Osteoblast (primary cell): ENCODE results near the gene DTNB. TPM values are rescaled to one million over a fixed set of nuclear protein-coding genes. Genes with fewer than 3 reads are reported as not detected.

Experiments used
- DNase-seq: peaks from one replicate; pipeline ENCODE4 v3.0.0; 2011; ENCODE audit warnings: low spot score, mixed read lengths; ENCODE audit not compliant: insufficient read length; ENCODE audit errors: missing footprints
- H2AFZ ChIP-seq: 2 replicates; pipeline ENCODE4 v1.6.0; 2011; ENCODE audit warnings: mild to moderate bottlenecking, low read length
- H3K27ac ChIP-seq: 2 replicates; pipeline ENCODE4 v1.5.1; 2011; ENCODE audit warnings: mild to moderate bottlenecking, low read depth, low read length, moderate library complexity
- H3K27me3 ChIP-seq: 2 replicates; pipeline ENCODE4 v1.6.0; 2012; ENCODE audit warnings: mild to moderate bottlenecking, control low read depth, inconsistent platforms, low read length, moderate library complexity; ENCODE audit not compliant: insufficient read depth
- H3K36me3 ChIP-seq: 2 replicates; pipeline ENCODE4 v1.5.1; 2011; ENCODE audit warnings: mild to moderate bottlenecking, low read length, control low read depth, moderate library complexity; ENCODE audit not compliant: insufficient read depth
- H3K4me1 ChIP-seq: 2 replicates; pipeline ENCODE4 v1.5.1; 2011; ENCODE audit warnings: mild to moderate bottlenecking, low read length, control low read depth, moderate library complexity; ENCODE audit not compliant: insufficient read depth
- H3K4me2 ChIP-seq: 2 replicates; pipeline ENCODE4 v1.6.0; 2011; ENCODE audit warnings: mild to moderate bottlenecking, low read length; ENCODE audit not compliant: insufficient read depth
- H3K4me3 ChIP-seq: fragments of 200-600 bp; sonication (generic); 3 replicates; pipeline ENCODE4 v1.5.1; 2012; ENCODE audit warnings: mild to moderate bottlenecking, low read length, inconsistent platforms; ENCODE audit not compliant: insufficient read depth
- H3K79me2 ChIP-seq: 2 replicates; pipeline ENCODE4 v1.6.0; 2012; ENCODE audit warnings: mild to moderate bottlenecking, low read length, control low read depth, inconsistent platforms; ENCODE audit not compliant: insufficient read depth
- H3K9me3 ChIP-seq: 2 replicates; pipeline ENCODE4 v1.5.1; 2011; ENCODE audit warnings: low read depth, low read length, control low read depth
- H4K20me1 ChIP-seq: 2 replicates; pipeline ENCODE4 v1.6.0; 2012; ENCODE audit warnings: mild to moderate bottlenecking, low read length, control low read depth; ENCODE audit not compliant: insufficient read depth
- total RNA-seq: library from RNA; depleted of rRNA; stranded (reverse); fragments of >200 nt; gene quantifications from 2 replicates; pipeline ENCODE4 v1.2.3, GENCODE V29; 2012
- TF ChIP-seq, protein P1 (sequence below): IDR thresholded peaks from 2 replicates; pipeline ENCODE4 v1.5.1; 2011; ENCODE audit warnings: mild to moderate bottlenecking, low read depth, low read length, moderate library complexity; ENCODE audit errors: extremely low read depth

DTNB gene
- total RNA-seq, 1 donor, result 9.8 TPM

GRCh38 chr2:25559148-25559547 lies 114.2 kb downstream of the DTNB start:
- H3K4me2 ChIP-seq, result no peak overlapping the region
- H2AFZ ChIP-seq, result no peak overlapping the region
- H3K4me3 ChIP-seq, result no peak overlapping the region
- no peaks in the 10 kb centered on the region for H3K36me3 ChIP-seq
- H3K27ac ChIP-seq, result no peak overlapping the region
- no peaks in the 10 kb centered on the region for H4K20me1 ChIP-seq
- H3K4me1 ChIP-seq, result peaks cover 17% of the 10 kb centered on the region
- H3K27me3 ChIP-seq, result no peaks in the 10 kb centered on the region
- DNase-seq, result no peak
- TF ChIP-seq, protein P1, sequence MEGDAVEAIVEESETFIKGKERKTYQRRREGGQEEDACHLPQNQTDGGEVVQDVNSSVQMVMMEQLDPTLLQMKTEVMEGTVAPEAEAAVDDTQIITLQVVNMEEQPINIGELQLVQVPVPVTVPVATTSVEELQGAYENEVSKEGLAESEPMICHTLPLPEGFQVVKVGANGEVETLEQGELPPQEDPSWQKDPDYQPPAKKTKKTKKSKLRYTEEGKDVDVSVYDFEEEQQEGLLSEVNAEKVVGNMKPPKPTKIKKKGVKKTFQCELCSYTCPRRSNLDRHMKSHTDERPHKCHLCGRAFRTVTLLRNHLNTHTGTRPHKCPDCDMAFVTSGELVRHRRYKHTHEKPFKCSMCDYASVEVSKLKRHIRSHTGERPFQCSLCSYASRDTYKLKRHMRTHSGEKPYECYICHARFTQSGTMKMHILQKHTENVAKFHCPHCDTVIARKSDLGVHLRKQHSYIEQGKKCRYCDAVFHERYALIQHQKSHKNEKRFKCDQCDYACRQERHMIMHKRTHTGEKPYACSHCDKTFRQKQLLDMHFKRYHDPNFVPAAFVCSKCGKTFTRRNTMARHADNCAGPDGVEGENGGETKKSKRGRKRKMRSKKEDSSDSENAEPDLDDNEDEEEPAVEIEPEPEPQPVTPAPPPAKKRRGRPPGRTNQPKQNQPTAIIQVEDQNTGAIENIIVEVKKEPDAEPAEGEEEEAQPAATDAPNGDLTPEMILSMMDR, result no peak
- no peaks in the 10 kb centered on the region for H3K79me2 ChIP-seq
- no peaks in the 10 kb centered on the region for H3K9me3 ChIP-seq

DNA sequence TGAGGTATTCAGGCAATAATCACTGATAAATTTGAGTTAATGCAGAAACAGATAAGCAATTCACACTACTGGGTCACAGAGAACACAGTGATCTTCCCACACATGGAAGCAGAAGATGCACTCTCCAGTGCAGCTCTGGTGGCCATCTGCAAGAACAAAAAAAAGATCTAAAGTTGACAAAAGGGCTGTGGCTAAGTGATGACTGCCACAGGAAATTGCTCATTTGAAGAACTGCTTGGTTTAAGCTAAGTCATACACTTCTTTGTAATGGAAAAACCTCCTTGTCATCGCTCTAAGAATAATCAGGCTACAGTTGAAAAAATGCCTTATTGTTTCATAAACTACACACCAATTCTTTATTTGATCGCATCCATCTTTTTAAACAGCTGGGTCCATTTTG lies 115.1 kb downstream of the DTNB start:
- Histone ChIP-seq H4K20me1 (no peaks in the 10 kb centered on the region), H3K27me3 (no peaks in the 10 kb centered on the region), H2AFZ (peak overlapping the region; percentile 61), H3K9me3 (no peaks in the 10 kb centered on the region), H3K27ac (peak overlapping the region; percentile 54), H3K4me2 (peak overlapping the region; percentile 28), H3K4me1 (peaks cover 17% of the 10 kb centered on the region), H3K36me3 (no peaks in the 10 kb centered on the region), H3K4me3 (no peak overlapping the region), H3K79me2 (no peaks in the 10 kb centered on the region)
- no peak for DNase-seq
- TF ChIP-seq, protein P1, result no peak

DNA sequence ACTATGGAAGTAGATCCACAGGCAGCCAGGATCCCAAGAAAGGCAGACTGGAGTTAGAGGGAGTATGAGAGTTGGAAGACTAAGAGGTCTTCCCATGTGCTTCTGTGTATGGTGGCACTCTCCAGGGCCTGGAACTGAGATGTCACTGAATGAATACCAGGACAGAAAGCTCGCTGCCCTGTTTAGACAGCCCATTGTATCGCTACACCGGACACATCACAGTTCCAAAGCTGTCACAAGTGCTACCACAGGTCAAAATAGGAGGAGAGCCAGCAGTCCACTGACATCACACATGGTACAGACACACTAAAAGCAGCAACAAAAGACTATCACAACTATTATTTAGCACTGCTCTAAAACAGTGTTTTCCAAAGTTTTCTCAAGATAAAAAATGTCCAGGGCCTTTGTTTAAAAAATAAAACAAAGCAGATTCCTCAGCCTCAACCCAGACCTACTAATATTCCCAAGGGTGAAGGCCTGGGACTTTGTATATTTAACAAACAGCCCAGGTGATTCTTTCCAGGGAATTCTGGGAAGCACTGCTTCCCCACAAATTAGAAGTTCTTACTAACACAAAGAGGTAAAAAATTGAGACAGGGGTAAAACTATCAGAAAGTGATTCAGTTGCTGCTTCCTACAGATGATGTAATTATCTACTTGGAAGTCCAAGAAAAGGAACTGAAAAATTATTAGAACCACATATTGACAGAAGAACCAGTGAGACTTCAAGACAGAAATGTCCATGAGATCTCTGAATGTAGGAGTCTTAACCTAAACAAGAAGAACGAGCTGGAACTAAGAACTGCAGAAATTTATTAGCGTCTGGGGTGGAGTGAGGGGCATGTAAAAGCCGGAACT lies 116.0 kb downstream of the DTNB start:
- Histone ChIP-seq H3K79me2 (no peaks in the 10 kb centered on the region), H3K4me2 (no peak overlapping the region), H4K20me1 (no peaks in the 10 kb centered on the region), H3K4me3 (no peak overlapping the region), H2AFZ (no peak overlapping the region), H3K27ac (no peak overlapping the region), H3K27me3 (no peaks in the 10 kb centered on the region), H3K4me1 (peaks cover 17% of the 10 kb centered on the region), H3K36me3 (no peaks in the 10 kb centered on the region), H3K9me3 (no peaks in the 10 kb centered on the region)
- DNase-seq, result no peak
- TF ChIP-seq, protein P1, result no peak

DNA sequence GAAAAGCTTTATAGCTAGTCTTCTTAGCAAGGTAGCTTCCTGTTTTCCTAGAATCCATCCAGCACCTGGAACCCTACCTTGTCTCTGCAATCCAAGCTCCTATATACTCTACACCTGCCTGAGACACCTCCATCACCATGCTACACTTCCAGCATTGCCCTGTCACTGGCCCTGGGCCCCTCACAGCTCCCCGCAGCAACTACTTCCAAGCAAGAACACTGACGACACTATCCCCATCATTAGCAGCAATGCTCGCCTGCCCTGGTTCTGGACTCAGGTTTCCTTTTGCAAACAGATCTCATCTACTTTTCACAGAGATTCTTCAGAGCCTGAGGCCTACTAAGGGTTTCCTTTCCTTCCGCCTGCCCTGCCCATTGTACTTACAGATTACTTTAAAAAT lies 121.1 kb downstream of the DTNB start:
- H3K9me3 ChIP-seq, result no peaks in the 10 kb centered on the region
- no peaks in the 10 kb centered on the region for H4K20me1 ChIP-seq
- no peak overlapping the region for H2AFZ ChIP-seq
- TF ChIP-seq, protein P1, result no peak
- no peak overlapping the region for H3K4me3 ChIP-seq
- peaks cover 3% of the 10 kb centered on the region for H3K4me1 ChIP-seq
- DNase-seq, result no peak
- no peak overlapping the region for H3K27ac ChIP-seq
- no peaks in the 10 kb centered on the region for H3K79me2 ChIP-seq
- H3K4me2 ChIP-seq, result no peak overlapping the region
- H3K36me3 ChIP-seq, result no peaks in the 10 kb centered on the region
- H3K27me3 ChIP-seq, result no peaks in the 10 kb centered on the region
